ENCODE measurements around the gene ZDHHC17.

ZDHHC17 gene

DNA sequence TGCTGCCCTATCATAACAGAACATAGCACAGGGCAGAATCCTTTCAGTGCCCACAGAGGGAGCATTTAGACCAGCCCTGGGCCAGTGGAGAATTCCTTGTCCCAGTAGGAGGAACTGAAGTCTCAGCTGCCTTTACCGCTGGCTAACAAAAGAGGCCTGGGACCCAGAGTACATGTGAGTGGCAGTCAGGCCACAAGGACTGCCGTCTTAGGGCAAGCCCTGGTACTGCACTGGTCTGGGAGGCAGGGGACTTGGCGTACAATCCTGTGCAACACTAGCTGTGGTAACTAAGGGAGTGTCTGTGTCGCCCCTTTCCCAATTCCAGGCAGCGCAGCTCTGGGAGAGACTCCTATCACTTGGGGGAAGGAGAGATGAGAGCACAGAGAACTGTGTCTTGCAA lies 131.9 kb downstream of the ZDHHC17 start:
- TF ChIP-seq, protein P1, sequence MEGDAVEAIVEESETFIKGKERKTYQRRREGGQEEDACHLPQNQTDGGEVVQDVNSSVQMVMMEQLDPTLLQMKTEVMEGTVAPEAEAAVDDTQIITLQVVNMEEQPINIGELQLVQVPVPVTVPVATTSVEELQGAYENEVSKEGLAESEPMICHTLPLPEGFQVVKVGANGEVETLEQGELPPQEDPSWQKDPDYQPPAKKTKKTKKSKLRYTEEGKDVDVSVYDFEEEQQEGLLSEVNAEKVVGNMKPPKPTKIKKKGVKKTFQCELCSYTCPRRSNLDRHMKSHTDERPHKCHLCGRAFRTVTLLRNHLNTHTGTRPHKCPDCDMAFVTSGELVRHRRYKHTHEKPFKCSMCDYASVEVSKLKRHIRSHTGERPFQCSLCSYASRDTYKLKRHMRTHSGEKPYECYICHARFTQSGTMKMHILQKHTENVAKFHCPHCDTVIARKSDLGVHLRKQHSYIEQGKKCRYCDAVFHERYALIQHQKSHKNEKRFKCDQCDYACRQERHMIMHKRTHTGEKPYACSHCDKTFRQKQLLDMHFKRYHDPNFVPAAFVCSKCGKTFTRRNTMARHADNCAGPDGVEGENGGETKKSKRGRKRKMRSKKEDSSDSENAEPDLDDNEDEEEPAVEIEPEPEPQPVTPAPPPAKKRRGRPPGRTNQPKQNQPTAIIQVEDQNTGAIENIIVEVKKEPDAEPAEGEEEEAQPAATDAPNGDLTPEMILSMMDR (IDR thresholded peaks at IDR 0.05; ENCODE audit: low read depth, low read length) = no peak
- DNase-seq (ENCODE audit: low read depth in 2 of 2) = no peak

DNA sequence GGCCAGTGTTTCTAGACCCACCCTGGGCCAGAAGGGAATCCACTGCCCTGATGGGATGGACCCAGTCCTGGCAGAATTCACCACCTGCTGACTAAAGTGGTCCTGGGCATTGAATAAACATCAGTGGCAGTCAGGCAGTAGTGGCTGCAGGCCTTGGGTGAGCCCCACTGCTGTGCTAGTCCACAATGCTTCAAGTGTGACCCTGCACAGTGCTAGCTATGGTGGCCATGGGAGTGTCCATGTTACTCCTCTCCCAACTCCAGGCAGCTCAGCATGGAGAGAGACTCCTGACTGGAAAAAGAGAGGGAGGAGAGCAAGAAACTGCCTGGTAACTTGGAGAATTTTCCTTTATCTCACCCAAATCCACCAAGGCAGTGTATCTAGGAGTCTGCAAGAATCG lies 132.4 kb downstream of the ZDHHC17 start:
- no peak for DNase-seq (ENCODE audit: low read depth in 2 of 2)
- TF ChIP-seq, protein P1 (IDR thresholded peaks at IDR 0.05; ENCODE audit: low read depth, low read length) = no peak
- no peak overlapping the region for H3K4me3 ChIP-seq (replicated peaks in 1 of 2; ENCODE audit: low read depth in 2 of 2, low read length in 2 of 2)

More for the DNA sequence above, 131.9 kb downstream of the ZDHHC17 start:
- H3K4me3 ChIP-seq (replicated peaks in 1 of 2; ENCODE audit: low read depth in 2 of 2, low read length in 2 of 2) = no peak overlapping the region

DNA sequence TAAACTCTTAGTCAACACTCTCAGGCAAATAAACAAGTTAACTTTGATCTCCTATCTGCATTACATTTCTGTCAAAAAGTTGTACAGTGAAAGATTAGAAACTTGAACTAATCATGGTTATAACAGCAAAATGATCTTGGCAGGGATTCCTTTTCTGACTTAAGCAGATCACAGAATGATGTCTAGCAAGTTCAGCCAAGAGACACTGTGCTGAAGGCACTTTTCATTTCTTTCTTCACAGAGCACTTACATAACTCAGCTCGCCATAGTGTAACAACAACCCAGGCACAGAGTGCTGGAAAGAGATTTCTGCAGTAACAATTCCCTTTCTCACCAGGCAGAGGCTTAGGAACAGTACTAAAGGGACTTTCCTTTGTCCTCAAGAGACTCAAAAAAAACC lies 134.5 kb downstream of the ZDHHC17 start:
- TF ChIP-seq, protein P1 (IDR thresholded peaks at IDR 0.05; ENCODE audit: low read depth, low read length) = no peak
- no peak overlapping the region for H3K4me3 ChIP-seq (replicated peaks in 1 of 2; ENCODE audit: low read depth in 2 of 2, low read length in 2 of 2)
- peak in 1 of 2 donors; percentile 39 for DNase-seq (ENCODE audit: low read depth in 2 of 2)

DNA sequence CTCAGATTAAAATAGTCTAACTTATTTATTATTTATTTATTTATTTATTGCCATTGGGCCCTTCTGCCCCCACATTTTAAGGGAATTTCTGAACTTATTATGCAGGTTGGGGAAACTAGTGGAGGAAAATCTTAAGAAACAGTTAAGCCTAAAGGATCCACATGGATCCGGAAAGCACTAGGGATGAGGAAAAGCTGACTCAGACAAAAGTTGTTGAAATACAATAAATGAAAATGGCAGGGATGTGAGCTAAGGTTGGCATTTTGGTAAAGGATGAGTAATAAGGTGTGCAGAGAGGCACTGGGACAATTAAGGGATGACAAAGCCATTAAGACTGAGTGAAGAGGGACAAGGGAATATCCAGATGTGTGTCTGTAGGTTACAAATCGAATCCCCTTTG lies 135.6 kb downstream of the ZDHHC17 start:
- no peak overlapping the region for H3K4me3 ChIP-seq (replicated peaks in 1 of 2; ENCODE audit: low read depth in 2 of 2, low read length in 2 of 2)
- no peak for DNase-seq (ENCODE audit: low read depth in 2 of 2)
- TF ChIP-seq, protein P1 (IDR thresholded peaks at IDR 0.05; ENCODE audit: low read depth, low read length) = no peak

DNA sequence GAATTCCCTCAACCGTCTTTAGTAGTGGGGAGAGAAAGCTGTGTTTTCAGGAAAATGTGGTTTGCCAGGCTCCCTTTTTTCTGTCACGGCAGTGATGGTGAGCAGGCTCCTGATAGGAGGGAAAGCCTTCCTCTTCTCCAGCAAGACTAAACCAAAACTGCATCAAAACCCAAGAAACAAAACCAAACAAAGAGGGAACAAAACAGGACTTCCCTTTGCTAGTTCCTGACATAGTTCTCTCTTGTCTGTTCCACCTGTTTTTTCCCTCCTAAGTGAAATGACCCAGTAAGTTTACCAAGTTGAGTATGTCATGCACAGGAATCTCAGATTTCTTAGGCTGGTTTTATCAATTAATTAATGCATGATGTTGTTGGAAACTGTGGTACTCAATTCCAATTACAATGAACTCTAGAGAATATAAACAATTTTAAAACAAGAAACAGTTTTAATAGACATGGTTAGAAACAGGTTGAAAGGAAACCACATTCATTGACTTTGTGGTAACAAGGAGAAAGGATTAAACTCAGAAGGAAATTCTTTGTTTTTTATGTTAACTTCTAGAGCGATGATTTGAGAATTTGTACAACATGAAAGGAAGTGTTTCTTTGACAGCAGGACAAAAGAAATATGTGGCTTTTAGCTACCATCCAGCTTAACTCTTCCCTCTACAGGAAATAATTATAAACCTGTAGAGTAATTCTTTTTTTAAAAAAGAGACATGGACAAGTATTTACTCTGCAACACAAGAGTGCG lies 137.9 kb downstream of the ZDHHC17 start:
- TF ChIP-seq, protein P1 (IDR thresholded peaks at IDR 0.05; ENCODE audit: low read depth, low read length) = no peak
- DNase-seq (ENCODE audit: low read depth in 2 of 2) = no peak
- H3K4me3 ChIP-seq (replicated peaks in 1 of 2; ENCODE audit: low read depth in 2 of 2, low read length in 2 of 2) = no peak overlapping the region
